Astrocyte of the spinal cord (primary cell): Measurements from ENCODE around the gene RABGAP1.

Experiments
- DNase-seq: peaks from one replicate; pipeline ENCODE4 v3.0.0; 2011; ENCODE audit warnings: low read depth, low spot score
- H3K4me3 ChIP-seq: 2 replicates; pipeline ENCODE4 v1.5.1; 2011; ENCODE audit warnings: low read depth, mild to moderate bottlenecking, low read length, moderate library complexity
- CTCF ChIP-seq: IDR thresholded peaks from 2 replicates; pipeline ENCODE4 v1.5.1; 2012; ENCODE audit warnings: low read depth, mild to moderate bottlenecking, low read length, inconsistent platforms
- in situ Hi-C: cut with HindIII; loops from 2 replicates; pipeline ENCODE4 v1.10.0; 2017; ENCODE audit warnings: low sequenced_read_pairs

The RABGAP1 gene

GRCh38 chr9:123093141-123093540, 152.3 kb downstream of the RABGAP1 start:
- in situ Hi-C loops: no loop called here
- no peak overlapping the region for H3K4me3 ChIP-seq
- DNase-seq: no peak
- no peak for TF ChIP-seq CTCF

- in situ Hi-C loops: no loop called here
- TF ChIP-seq CTCF: no peak
- DNase-seq: no peak
- H3K4me3 ChIP-seq: no peak overlapping the region
Observed at GRCh38 chr9:123096987-123097386, 156.2 kb downstream of the RABGAP1 start.

GRCh38 chr9:123097430-123098095, 156.7 kb downstream of the RABGAP1 start:
- H3K4me3 ChIP-seq: no peak overlapping the region
- in situ Hi-C loops: no loop called here
- no peak for DNase-seq
- no peak for TF ChIP-seq CTCF

- no peak for TF ChIP-seq CTCF
- in situ Hi-C loops: no loop called here
- H3K4me3 ChIP-seq: no peak overlapping the region
- no peak for DNase-seq
Observed at GRCh38 chr9:123098096-123098459, 157.3 kb downstream of the RABGAP1 start.

- no peak for DNase-seq
- no peak for TF ChIP-seq CTCF
- in situ Hi-C loops: no loop called here
- no peak overlapping the region for H3K4me3 ChIP-seq
Observed at GRCh38 chr9:123099042-123099441, 158.2 kb downstream of the RABGAP1 start.

- in situ Hi-C loops: no loop called here
Observed at GRCh38 chr9:123099548-123099947, 158.7 kb downstream of the RABGAP1 start.

More at GRCh38 chr9:123099548-123099947, 158.7 kb downstream of the RABGAP1 start:
- H3K4me3 ChIP-seq: no peak overlapping the region
- DNase-seq: no peak
- no peak for TF ChIP-seq CTCF
